ENCODE measurements around the gene IKBKE.

Gene IKBKE

GRCh38 chr1:206442101-206442500, 28.2 kb upstream of the IKBKE start:
- Histone ChIP-seq H3K9me3 (ENCODE audit: control insufficient read depth, insufficient read depth, low read depth, low read length) (no peaks in the 10 kb centered on the region), H3K27ac (ENCODE audit: extremely low read depth, low read depth, low read length) (no peak overlapping the region), H3K4me3 (ENCODE audit: low read depth, low read length) (no peak overlapping the region), H3K4me1 (ENCODE audit: control insufficient read depth, insufficient read depth, low read length) (no peaks in the 10 kb centered on the region), H3K36me3 (ENCODE audit: control insufficient read depth in 2 of 2, insufficient read depth in 1 of 2, low read length in 2 of 2) (peaks cover 4 to 95% of the 10 kb centered on the region in 2 experiments)
- TF ChIP-seq KLF8 (tag by site-specific recombination; IDR thresholded peaks at IDR 0.05) = no peak
- no peak for TF ChIP-seq ZNF214 (tag by site-specific recombination; IDR thresholded peaks at IDR 0.05; ENCODE audit: borderline replicate concordance)
- no peak for TF ChIP-seq WT1 (tag by site-specific recombination; IDR thresholded peaks at IDR 0.05)
- TF ChIP-seq ZNF777 (tag by site-specific recombination; IDR thresholded peaks at IDR 0.05; ENCODE audit: borderline replicate concordance) = no peak
- TF ChIP-seq ZNF488 (tag by site-specific recombination; IDR thresholded peaks at IDR 0.05) = no peak
- no peak for TF ChIP-seq ZNF529 (tag by site-specific recombination; IDR thresholded peaks at IDR 0.05; ENCODE audit: insufficient replicate concordance)
- TF ChIP-seq ZNF843 (tag by site-specific recombination; IDR thresholded peaks at IDR 0.05) = no peak
- no peak for TF ChIP-seq ZNF366 (tag by site-specific recombination; conservative IDR thresholded peaks at IDR 0.05)
- TF ChIP-seq ZNF626 (tag by site-specific recombination; IDR thresholded peaks at IDR 0.05) = no peak
- TF ChIP-seq ZNF658 (tag by site-specific recombination; IDR thresholded peaks at IDR 0.05) = no peak
- TF ChIP-seq ZNF692 (tag by site-specific recombination; IDR thresholded peaks at IDR 0.05) = no peak
- TF ChIP-seq ZSCAN23 (tag by site-specific recombination; IDR thresholded peaks at IDR 0.05) = no peak
- TF ChIP-seq ZNF157 (tag by site-specific recombination; IDR thresholded peaks at IDR 0.05) = no peak
- ChIA-PET POLR2A (no interaction called here), CTCF (no interaction called here)

- Histone ChIP-seq H3K36me3 (ENCODE audit: control insufficient read depth in 2 of 2, insufficient read depth in 1 of 2, low read length in 2 of 2) (peaks cover 4 to 86% of the 10 kb centered on the region in 2 experiments), H3K4me1 (ENCODE audit: control insufficient read depth, insufficient read depth, low read length) (no peaks in the 10 kb centered on the region), H3K9me3 (ENCODE audit: control insufficient read depth, insufficient read depth, low read depth, low read length) (no peaks in the 10 kb centered on the region), H3K27ac (ENCODE audit: extremely low read depth, low read depth, low read length) (no peak overlapping the region), H3K4me3 (ENCODE audit: low read depth, low read length) (no peak overlapping the region)
- no peak for TF ChIP-seq ZNF202 (tag by site-specific recombination; IDR thresholded peaks at IDR 0.05; ENCODE audit: borderline replicate concordance)
- TF ChIP-seq MEIS1 (CRISPR knock-in tag; IDR thresholded peaks at IDR 0.05; ENCODE audit: borderline replicate concordance) = no peak
- no peak for TF ChIP-seq ZNF16 (tag by site-specific recombination; IDR thresholded peaks at IDR 0.05; ENCODE audit: low read depth)
- no peak for TF ChIP-seq BCL11A (tag by site-specific recombination; IDR thresholded peaks at IDR 0.05; ENCODE audit: low read depth)
- ChIA-PET POLR2A (no interaction called here), CTCF (interaction anchor here (0.7 kb wide), 1 partner anchor 489 kb away, joined by 3 read pairs; no protein-coding TSS in a partner anchor)
These were observed 25.2 kb upstream of the IKBKE start for GRCh38 chr1:206445116-206445515.

- Histone ChIP-seq H3K9me3 (ENCODE audit: control insufficient read depth, insufficient read depth, low read depth, low read length) (no peaks in the 10 kb centered on the region), H3K4me1 (ENCODE audit: control insufficient read depth, insufficient read depth, low read length) (no peaks in the 10 kb centered on the region), H3K27ac (ENCODE audit: extremely low read depth, low read depth, low read length) (no peak overlapping the region), H3K36me3 (ENCODE audit: control insufficient read depth in 2 of 2, insufficient read depth in 1 of 2, low read length in 2 of 2) (peaks cover 4 to 86% of the 10 kb centered on the region in 2 experiments), H3K4me3 (ENCODE audit: low read depth, low read length) (no peak overlapping the region)
- CTCF ChIA-PET = interaction anchor here (0.6 kb wide), 1 partner anchor 31 kb away, joined by 3 read pairs; no protein-coding TSS in a partner anchor
- TF ChIP-seq TRIM28 (IDR thresholded peaks at IDR 0.05; ENCODE audit: borderline replicate concordance, low read length) (no peak), ZNF211 (tag by site-specific recombination; IDR thresholded peaks at IDR 0.05; ENCODE audit: low read depth) (no peak), ZNF580 (tag by site-specific recombination; IDR thresholded peaks at IDR 0.05) (no peak), ZNF514 (tag by site-specific recombination; IDR thresholded peaks at IDR 0.05) (no peak), ZNF555 (tag by site-specific recombination; conservative IDR thresholded peaks at IDR 0.05) (no peak), ZNF155 (tag by site-specific recombination; IDR thresholded peaks at IDR 0.05) (no peak), ZFP3 (tag by site-specific recombination; IDR thresholded peaks at IDR 0.05; ENCODE audit: low read depth) (no peak), ZNF76 (tag by site-specific recombination; IDR thresholded peaks at IDR 0.05; ENCODE audit: borderline replicate concordance, low read depth) (no peak), MEIS1 (CRISPR knock-in tag; IDR thresholded peaks at IDR 0.05; ENCODE audit: borderline replicate concordance) (no peak), ZNF426 (tag by site-specific recombination; IDR thresholded peaks at IDR 0.05) (no peak), ZNF140 (tag by site-specific recombination; IDR thresholded peaks at IDR 0.05) (no peak), ELK4 (IDR thresholded peaks at IDR 0.05; ENCODE audit: borderline replicate concordance, low read depth, low read length) (no peak), EGR2 (tag by site-specific recombination; IDR thresholded peaks at IDR 0.05; ENCODE audit: low read depth) (no peak)
- POLR2A ChIA-PET = no interaction called here
These were observed 24.3 kb upstream of the IKBKE start for GRCh38 chr1:206445911-206446356.
